Karpas-422 (cell line): ENCODE data around the gene SEMA5B. TPM values are rescaled to one million over a fixed set of nuclear protein-coding genes. Genes with fewer than 3 reads are reported as not detected.

Source experiments
- total RNA-seq: library from RNA; depleted of rRNA; stranded (reverse); fragments of >200 nt; shearing (Covaris generic); gene quantifications from 2 replicates; pipeline ENCODE4 v1.2.3, GENCODE V29; 2014; ENCODE audit warnings: low replicate concordance; rRNA removed

Gene SEMA5B
- total RNA-seq, 1 experiment from 2014 or later: not detected

Other genes with a start within 250 kb of the SEMA5B start
- 16.4 and 28.2 TPM in 2 replicates for gene HSPBAP1, start 233.9 kb downstream of the SEMA5B start, total RNA-seq
- 6.3 and 6.4 TPM in 2 replicates for gene SLC49A4, start 232.7 kb downstream of the SEMA5B start, total RNA-seq
- gene PDIA5, start 39.3 kb upstream of the SEMA5B start, total RNA-seq: 6.3 and 7.9 TPM in 2 replicates
- gene SEC22A, start 174.2 kb upstream of the SEMA5B start, total RNA-seq: 15.8 and 46.3 TPM in 2 replicates